Dermis microvascular lymphatic vessel endothelial cell (primary cell): ENCODE results near the gene CHST15. TPM values are rescaled to one million over a fixed set of nuclear protein-coding genes. Genes with fewer than 3 reads are reported as not detected.

Experiments
- DNase-seq, 2 donors: peaks; one replicate each; pipeline versions ENCODE4 v3.0.0 to v3.0.0-alpha.2; 2010; ENCODE audit warnings: low read depth in 2 of 2
- total RNA-seq: library from RNA; depleted of rRNA; stranded (reverse); fragments of >200 nt; gene quantifications from 2 replicates; pipeline ENCODE4 v1.2.1, GENCODE V29; 2014

Gene CHST15
- total RNA-seq, 1 donor from 2014 or later: 72.9 TPM

- DNase-seq: no peak
These were observed 81.9 kb downstream of the CHST15 start for GRCh38 chr10:124011464-124011863.

GRCh38 chr10:124010563-124011131 is 82.8 kb downstream of the CHST15 start:
- no peak for DNase-seq

GRCh38 chr10:124010024-124010423 is 83.4 kb downstream of the CHST15 start:
- no peak for DNase-seq

GRCh38 chr10:124009231-124010015 is 84.0 kb downstream of the CHST15 start:
- no peak for DNase-seq

GRCh38 chr10:124008681-124009080 is 84.7 kb downstream of the CHST15 start:
- DNase-seq: no peak

- no peak for DNase-seq
These were observed 85.2 kb downstream of the CHST15 start for GRCh38 chr10:124008187-124008586.

GRCh38 chr10:124007773-124008145 is 85.6 kb downstream of the CHST15 start:
- DNase-seq: no peak

- no peak for DNase-seq
These were observed 86.2 kb downstream of the CHST15 start for GRCh38 chr10:124007102-124007772.

GRCh38 chr10:124006526-124006925 is 86.9 kb downstream of the CHST15 start:
- DNase-seq: no peak

- no peak for DNase-seq
These were observed 87.4 kb downstream of the CHST15 start for GRCh38 chr10:124005991-124006392.

- no peak for DNase-seq
These were observed 88.3 kb downstream of the CHST15 start for GRCh38 chr10:124005091-124005490.

GRCh38 chr10:124004663-124005004 is 88.8 kb downstream of the CHST15 start:
- DNase-seq: no peak

- DNase-seq: no peak
These were observed 89.3 kb downstream of the CHST15 start for GRCh38 chr10:124003871-124004662.

GRCh38 chr10:124003481-124003870 is 89.9 kb downstream of the CHST15 start:
- no peak for DNase-seq

GRCh38 chr10:124003070-124003419 is 90.4 kb downstream of the CHST15 start:
- DNase-seq: no peak

- DNase-seq: no peak
These were observed 90.9 kb downstream of the CHST15 start for GRCh38 chr10:124002391-124003069.

GRCh38 chr10:124001391-124002148 is 91.8 kb downstream of the CHST15 start:
- DNase-seq: no peak

GRCh38 chr10:124000792-124001201 is 92.6 kb downstream of the CHST15 start:
- DNase-seq: peak in 1 of 2 donors; percentile 27

GRCh38 chr10:123999956-124000615 is 93.3 kb downstream of the CHST15 start:
- no peak for DNase-seq

- no peak for DNase-seq
These were observed 94.1 kb downstream of the CHST15 start for GRCh38 chr10:123999261-123999660.
